SK-N-MC (cell line): ENCODE measurements around the gene TACR2.
A peak's percentile ranks its signal among the peaks of the same experiment; 100 is the strongest.

Experiments used
- DNase-seq: peaks from one replicate; pipeline ENCODE4 v3.0.0-alpha.2; 2011; ENCODE audit warnings: low read depth, low spot score
- H3K27ac ChIP-seq: fragments of 200-600 bp; sonication (generic); 2 replicates; pipeline ENCODE4 v1.5.1; 2016; ENCODE audit warnings: mixed run types
- H3K36me3 ChIP-seq: fragments of 200-600 bp; sonication (generic); 2 replicates; pipeline ENCODE4 v1.6.1; 2017; ENCODE audit warnings: antibody characterized with exemption, low read length, mixed read lengths; ENCODE audit not compliant: insufficient read depth
- H3K4me3 ChIP-seq: fragments of 200-600 bp; sonication (generic); 2 replicates; pipeline ENCODE4 v1.5.1; 2016
- H3K9ac ChIP-seq: fragments of 200-600 bp; sonication (generic); 2 replicates; pipeline ENCODE4 v1.8.0; 2017; ENCODE audit warnings: mixed run types, mixed read lengths; ENCODE audit not compliant: insufficient read length
- H3K9me3 ChIP-seq: fragments of 200-600 bp; sonication (generic); 2 replicates; pipeline ENCODE4 v1.6.1; 2017; ENCODE audit warnings: low read depth, mild to moderate bottlenecking, antibody characterized with exemption, low read length, moderate library complexity, mixed read lengths
- EZH2 ChIP-seq: fragments of 200-600 bp; sonication (generic); IDR thresholded peaks from one replicate; pipeline ENCODE4 v1.6.1; 2017; ENCODE audit warnings: antibody characterized with exemption
- FOXP2 ChIP-seq: optimal IDR thresholded peaks from 2 replicates; pipeline ENCODE3; 2011; ENCODE audit warnings: mild to moderate bottlenecking, moderate library complexity; ENCODE audit not compliant: insufficient read depth; ENCODE audit errors: extremely low read length, control extremely low read depth
- POLR2AphosphoS5 ChIP-seq: IDR thresholded peaks from 2 replicates; pipeline ENCODE4 v1.6.1; 2012; ENCODE audit warnings: mild to moderate bottlenecking, low read depth, low read length, borderline replicate concordance

TACR2 gene

GRCh38 chr10:69404786-69405185 is 11.9 kb downstream of the TACR2 start:
- H3K36me3 ChIP-seq = no peaks in the 10 kb centered on the region
- no peaks in the 10 kb centered on the region for H3K9me3 ChIP-seq
- no peak overlapping the region for H3K9ac ChIP-seq
- H3K4me3 ChIP-seq = no peak overlapping the region
- no peak for DNase-seq
- TF ChIP-seq POLR2AphosphoS5 = no peak
- no peak for TF ChIP-seq FOXP2
- TF ChIP-seq EZH2 = no peak
- no peak overlapping the region for H3K27ac ChIP-seq

- no peak for TF ChIP-seq FOXP2
- TF ChIP-seq POLR2AphosphoS5 = no peak
- no peak for TF ChIP-seq EZH2
- H3K9ac ChIP-seq = no peak overlapping the region
- H3K4me3 ChIP-seq = no peak overlapping the region
- no peak overlapping the region for H3K27ac ChIP-seq
- no peaks in the 10 kb centered on the region for H3K36me3 ChIP-seq
- no peak for DNase-seq
- no peaks in the 10 kb centered on the region for H3K9me3 ChIP-seq
Measured at GRCh38 chr10:69403519-69403918, 13.2 kb downstream of the TACR2 start.

- Histone ChIP-seq H3K9me3 (no peaks in the 10 kb centered on the region), H3K4me3 (no peak overlapping the region), H3K27ac (no peak overlapping the region), H3K9ac (no peak overlapping the region), H3K36me3 (no peaks in the 10 kb centered on the region)
- no peak for TF ChIP-seq FOXP2
- no peak for TF ChIP-seq EZH2
- TF ChIP-seq POLR2AphosphoS5 = no peak
- no peak for DNase-seq
Measured at GRCh38 chr10:69403066-69403465, 13.7 kb downstream of the TACR2 start.

- no peak overlapping the region for H3K4me3 ChIP-seq
- DNase-seq = no peak
- TF ChIP-seq FOXP2 = no peak
- TF ChIP-seq EZH2 = no peak
- no peak for TF ChIP-seq POLR2AphosphoS5
- H3K27ac ChIP-seq = no peak overlapping the region
- H3K36me3 ChIP-seq = no peaks in the 10 kb centered on the region
- H3K9me3 ChIP-seq = no peaks in the 10 kb centered on the region
- no peak overlapping the region for H3K9ac ChIP-seq
Measured at GRCh38 chr10:69402386-69402785, 14.3 kb downstream of the TACR2 start.

GRCh38 chr10:69401416-69401815 is 15.3 kb downstream of the TACR2 start:
- Histone ChIP-seq H3K27ac (no peak overlapping the region), H3K9me3 (no peaks in the 10 kb centered on the region), H3K4me3 (no peak overlapping the region), H3K36me3 (no peaks in the 10 kb centered on the region), H3K9ac (no peak overlapping the region)
- DNase-seq = no peak
- TF ChIP-seq POLR2AphosphoS5 (no peak), EZH2 (no peak), FOXP2 (no peak)

GRCh38 chr10:69400936-69401335 is 15.8 kb downstream of the TACR2 start:
- TF ChIP-seq EZH2 = no peak
- TF ChIP-seq POLR2AphosphoS5 = no peak
- TF ChIP-seq FOXP2 = no peak
- Histone ChIP-seq H3K4me3 (no peak overlapping the region), H3K27ac (no peak overlapping the region), H3K9ac (no peak overlapping the region), H3K36me3 (no peaks in the 10 kb centered on the region), H3K9me3 (no peaks in the 10 kb centered on the region)
- DNase-seq = no peak

- TF ChIP-seq FOXP2 (no peak), EZH2 (no peak), POLR2AphosphoS5 (no peak)
- H3K9ac ChIP-seq = no peak overlapping the region
- no peak for DNase-seq
- H3K9me3 ChIP-seq = no peaks in the 10 kb centered on the region
- H3K36me3 ChIP-seq = no peaks in the 10 kb centered on the region
- H3K4me3 ChIP-seq = no peak overlapping the region; the same call in 1 of the 2 replicates
- H3K27ac ChIP-seq = no peak overlapping the region
Measured at GRCh38 chr10:69398466-69398865, 18.3 kb downstream of the TACR2 start.

- TF ChIP-seq FOXP2 = no peak
- TF ChIP-seq POLR2AphosphoS5 = peak; percentile 33; the same call in 1 of the 2 replicates
- Histone ChIP-seq H3K9me3 (no peaks in the 10 kb centered on the region), H3K9ac (no peak overlapping the region), H3K27ac (peak overlapping the region; percentile 42; the same call in 1 of the 2 replicates), H3K36me3 (no peaks in the 10 kb centered on the region), H3K4me3 (peak overlapping the region; percentile 25)
- peak; percentile 73 for DNase-seq
Measured at GRCh38 chr10:69397972-69398371, 18.7 kb downstream of the TACR2 start.

- Histone ChIP-seq H3K36me3 (no peaks in the 10 kb centered on the region), H3K9me3 (no peaks in the 10 kb centered on the region), H3K9ac (no peak overlapping the region), H3K27ac (no peak overlapping the region), H3K4me3 (no peak overlapping the region)
- no peak for DNase-seq
- TF ChIP-seq FOXP2 (no peak), EZH2 (no peak), POLR2AphosphoS5 (no peak)
Measured at GRCh38 chr10:69394020-69394419, 22.7 kb downstream of the TACR2 start.
